Dedifferentiated amniotic fluid mesenchymal stem cell (primary cell): ENCODE measurements around the gene SLTM.
"Not testable (repeated sequence)": the region's sequence is repeated elsewhere in the genome, so short reads cannot be mapped to it uniquely, and the experiment has no call there.

Experiments
- DNase-seq: peaks from one replicate; pipeline ENCODE4 v3.0.0-alpha.2; 2016; ENCODE audit errors: extremely low spot score

SLTM gene

DNA sequence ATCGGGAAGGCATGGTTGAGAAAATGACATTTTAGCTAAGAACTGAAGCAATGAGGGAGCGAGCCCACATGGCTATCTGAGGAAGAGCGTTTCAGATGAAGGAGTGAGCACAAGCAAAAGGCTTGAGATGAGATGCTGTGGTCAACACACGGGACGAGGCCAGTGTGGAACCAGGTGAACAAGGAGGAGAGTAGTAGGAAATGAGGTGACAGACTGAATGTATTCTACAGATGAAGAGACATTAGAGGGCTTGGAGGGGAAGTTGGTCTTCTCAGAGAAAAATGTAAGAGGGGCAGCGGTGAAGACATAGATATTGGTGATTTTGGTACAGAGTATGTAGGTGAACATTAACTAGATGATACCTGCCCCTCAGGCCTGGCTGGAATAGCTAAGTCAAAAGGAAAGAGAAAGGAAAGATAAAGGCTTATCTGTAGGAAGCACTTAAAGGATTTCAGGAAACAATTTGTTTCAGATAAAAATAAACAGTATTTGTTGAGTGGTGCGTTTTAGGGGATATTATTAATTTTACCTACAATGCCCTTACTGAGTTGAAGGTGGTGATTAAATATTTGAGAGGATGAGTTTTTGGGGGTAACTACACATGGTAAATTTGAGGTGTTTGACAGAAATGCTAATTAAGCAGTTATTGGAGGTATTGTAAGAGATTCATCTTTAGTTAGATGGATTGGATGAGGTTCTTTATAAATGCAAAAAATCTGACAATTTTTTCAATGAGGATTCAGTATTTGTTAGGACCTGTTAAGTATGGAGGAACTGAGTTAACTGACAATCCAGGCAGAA is 57.0 kb downstream of the SLTM start:
- no peak for DNase-seq

DNA sequence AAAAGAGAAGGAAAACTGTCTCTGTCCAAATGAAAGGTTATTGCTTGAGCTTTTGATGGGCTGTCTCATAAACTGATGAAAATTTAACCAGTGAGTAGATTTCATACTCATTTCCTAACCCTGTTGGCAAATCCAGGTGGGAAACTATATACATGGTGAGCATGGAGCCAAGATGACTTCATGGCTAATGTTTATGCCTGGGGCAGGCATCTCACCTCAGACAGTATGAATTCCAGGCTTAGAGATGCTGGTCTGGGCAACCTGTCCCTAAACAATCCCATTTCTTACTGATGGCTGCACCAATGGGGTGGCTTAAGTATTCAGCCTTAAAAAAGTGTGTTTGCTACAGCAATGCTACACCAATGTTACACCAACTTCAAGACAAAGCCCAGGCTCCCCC is 58.1 kb downstream of the SLTM start:
- DNase-seq = no peak

DNA sequence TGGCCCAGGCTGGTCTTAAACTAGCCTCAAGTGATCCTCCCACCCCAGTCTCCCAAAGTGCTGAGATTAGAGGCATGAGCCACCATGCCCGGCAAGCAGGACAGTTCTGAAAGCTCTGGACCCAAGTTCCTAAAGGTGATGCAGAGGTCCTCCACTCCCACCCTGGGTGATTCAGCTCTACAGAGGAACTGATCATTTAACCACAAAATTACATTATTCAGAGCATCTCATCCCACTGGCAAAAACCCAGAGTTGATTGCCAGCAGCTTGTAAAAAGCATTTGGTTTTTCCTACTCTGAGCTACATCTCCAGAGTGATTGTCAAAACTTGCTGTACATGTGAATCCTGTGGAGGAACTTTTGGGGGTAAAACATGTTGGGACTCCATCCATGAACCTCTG is 60.2 kb downstream of the SLTM start:
- no peak for DNase-seq

DNA sequence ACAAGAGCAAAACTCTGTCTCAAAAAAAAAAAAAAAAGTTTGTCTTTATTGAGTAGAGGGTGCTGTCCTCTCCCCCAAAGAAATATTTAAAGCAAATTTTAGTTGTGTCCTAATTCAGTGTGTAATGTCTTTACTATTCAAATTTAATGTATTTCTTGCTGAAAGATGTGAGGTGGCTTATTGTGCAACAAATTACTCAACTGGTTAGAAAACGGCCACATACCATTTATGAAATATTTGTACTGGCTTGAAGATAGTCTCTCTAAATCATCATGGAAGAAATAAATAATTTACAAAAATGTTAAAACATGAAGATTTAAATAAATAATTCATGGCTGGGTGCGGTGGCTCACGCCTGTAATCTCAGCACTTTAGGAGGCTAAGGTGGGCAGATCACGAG is 63.0 kb downstream of the SLTM start:
- DNase-seq = no peak

DNA sequence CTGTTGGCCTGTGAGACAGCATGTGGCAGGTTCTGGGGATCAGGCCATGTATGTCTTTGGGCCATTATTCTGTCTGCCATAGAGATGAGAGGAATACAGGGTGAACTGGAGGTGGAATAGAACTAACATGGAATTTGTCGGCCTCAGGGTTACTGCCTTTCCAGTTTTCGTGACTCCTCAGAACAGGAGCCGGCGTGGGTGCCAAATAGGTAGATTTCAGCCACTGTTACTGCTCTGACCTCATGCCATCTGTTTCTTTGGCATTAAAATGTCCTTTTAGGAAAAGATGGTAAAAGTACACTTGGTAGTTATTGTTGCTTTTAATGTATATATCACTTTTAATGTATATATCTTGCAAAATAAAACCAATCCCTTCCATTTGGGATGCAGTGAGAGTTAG is 65.6 kb downstream of the SLTM start:
- DNase-seq = no peak

DNA sequence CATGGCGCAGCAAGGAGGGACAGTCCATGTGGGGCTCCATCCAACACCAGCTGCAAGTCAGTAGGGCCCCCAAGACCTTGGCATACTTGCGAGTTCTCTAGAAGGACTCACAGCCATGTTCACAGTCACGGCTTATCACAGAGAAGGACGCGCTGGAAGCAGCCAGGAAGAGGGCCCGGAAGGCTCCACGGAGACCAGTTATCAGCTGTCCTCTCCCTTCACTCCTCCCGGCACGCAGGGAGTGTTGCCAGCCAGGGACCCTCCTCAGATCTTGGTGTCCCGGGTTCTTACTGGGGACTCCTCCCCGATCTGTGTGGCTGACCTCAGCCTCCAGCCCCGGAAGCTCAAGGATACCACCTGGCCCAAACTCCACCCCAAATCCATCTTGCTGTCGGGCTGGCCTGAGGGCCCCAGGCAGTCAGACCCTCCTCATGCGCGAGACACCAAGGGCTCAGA is 68.0 kb downstream of the SLTM start:
- no peak for DNase-seq

DNA sequence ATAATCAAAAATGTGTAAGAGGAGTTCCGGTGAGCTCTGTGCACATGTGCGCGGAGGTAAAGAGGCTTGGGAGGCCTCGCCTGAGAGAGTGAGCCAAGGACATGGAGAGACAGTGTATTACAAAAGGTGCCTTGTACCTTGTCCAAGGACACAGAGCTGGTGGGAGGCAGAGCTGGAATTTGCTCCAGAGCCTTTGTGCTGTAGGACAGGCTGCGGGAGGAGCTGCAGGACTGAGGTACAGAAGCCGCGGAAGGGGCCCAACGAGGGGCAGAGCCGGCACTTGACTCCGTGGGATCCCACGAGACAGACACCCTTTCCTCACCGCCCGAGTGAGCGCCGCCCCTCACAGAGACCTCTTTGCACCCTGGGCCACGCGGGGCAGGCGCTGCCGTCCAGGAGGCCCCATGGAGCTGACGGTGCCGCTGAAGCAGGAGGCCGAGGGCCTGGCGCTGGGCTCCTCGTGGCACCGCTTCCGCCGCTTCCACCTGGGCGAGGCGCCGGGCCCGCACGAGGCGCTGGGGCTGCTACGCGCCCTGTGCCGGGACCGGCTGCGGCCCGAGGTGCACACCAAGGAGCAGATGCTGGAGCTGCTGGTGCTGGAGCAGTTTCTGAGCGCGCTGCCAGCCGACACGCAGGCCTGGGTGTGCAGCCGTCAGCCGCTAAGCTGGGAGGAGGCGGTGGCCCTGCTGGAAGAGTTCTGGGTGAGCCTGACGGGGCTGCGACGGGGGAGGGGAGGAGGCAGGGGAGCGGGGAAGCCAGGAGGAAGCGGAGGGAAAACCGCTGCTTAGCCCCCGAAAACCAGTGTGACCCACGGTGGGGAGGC is 68.7 kb downstream of the SLTM start:
- DNase-seq = no peak

DNA sequence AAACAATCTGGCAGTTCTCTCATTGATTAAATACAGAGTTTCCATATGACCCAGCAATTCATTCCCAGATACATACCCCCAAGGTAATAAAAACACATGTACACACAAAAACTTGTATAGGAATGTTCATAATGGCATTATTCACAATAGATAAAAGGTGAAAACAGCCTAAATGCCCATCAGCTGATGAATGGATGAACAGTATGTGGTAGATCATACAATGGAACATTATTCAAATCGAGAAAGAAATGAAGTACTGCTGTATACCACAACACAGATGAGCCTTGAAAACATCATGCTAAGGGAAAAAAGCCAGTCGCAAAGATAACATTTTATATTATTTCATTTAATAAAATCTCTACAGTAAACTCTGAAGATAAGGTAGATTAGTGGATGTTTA is 71.2 kb downstream of the SLTM start:
- no peak for DNase-seq

DNA sequence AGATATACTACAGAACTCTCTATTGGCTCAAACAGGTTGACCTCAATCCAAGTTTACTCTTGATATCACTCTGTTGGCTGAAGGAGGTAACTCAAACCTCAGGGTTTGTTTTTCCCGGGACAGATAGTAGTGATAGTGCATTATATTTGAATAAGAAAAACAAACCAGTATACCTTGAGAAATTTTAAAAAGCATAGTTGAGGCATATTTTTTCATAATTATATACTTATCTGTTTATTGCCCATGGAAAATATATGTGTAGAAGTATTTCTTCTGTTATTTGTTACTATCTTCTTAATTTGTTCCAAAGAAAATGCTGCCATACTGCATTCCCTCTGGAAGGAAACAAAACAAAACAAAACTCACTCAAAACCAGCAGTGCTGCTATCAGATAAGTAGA is 76.9 kb downstream of the SLTM start:
- DNase-seq = not testable (repeated sequence)

DNA sequence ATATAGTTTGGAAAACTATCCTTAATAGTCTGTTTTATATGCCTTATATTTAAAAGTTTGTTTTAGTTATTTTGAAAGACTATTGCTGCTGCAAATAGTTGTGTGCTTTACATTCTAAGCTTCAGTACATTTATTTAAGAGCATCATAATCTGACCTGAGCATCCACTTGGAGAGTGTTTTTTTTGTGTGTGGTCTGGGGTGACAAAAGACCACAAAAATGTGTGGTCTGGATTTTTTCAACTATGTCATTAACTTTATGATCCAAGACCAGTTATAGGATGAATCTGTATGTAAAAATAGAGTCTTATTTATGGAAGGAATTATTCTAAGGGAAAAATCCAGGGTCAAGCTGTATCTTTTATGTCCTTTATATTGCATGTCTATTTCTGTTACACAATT is 77.4 kb downstream of the SLTM start:
- no peak for DNase-seq

DNA sequence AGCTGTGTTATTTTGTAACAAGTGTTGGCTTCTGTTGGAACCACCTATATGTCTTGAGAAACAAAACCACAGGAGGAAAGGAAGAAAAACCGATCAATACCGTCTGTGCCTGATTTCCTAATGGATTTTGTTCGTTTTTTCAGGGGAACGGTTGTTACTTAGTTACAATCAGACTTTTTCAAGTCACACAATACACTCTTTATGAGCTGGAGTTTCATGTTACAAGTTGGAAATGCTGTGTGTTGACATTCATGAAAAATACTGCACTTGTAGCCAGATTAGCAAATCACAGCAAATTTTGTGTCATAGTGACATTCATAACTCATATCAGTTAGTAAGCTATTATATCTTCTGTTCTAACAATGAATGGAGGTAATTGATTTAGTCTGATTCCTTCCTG is 78.9 kb downstream of the SLTM start:
- no peak for DNase-seq

DNA sequence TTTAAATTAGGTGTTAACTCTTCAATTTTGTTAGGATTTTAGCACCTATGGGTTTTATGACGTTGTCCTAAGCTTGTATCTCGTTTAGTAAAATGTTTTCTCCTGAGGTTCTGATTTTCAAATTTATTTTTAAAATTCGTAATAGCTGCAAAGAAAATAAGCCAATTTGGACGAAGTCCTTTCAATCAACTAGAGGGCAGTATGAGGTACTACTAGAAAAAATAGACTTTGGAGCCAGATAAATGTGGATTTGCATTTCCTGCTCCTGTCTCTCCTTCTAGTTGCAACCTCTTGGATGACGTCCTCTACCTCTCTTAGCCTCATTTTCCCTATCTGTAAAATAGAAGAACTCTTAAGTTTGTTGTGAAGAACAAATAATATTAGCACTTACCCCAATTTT is 81.1 kb downstream of the SLTM start:
- no peak for DNase-seq

DNA sequence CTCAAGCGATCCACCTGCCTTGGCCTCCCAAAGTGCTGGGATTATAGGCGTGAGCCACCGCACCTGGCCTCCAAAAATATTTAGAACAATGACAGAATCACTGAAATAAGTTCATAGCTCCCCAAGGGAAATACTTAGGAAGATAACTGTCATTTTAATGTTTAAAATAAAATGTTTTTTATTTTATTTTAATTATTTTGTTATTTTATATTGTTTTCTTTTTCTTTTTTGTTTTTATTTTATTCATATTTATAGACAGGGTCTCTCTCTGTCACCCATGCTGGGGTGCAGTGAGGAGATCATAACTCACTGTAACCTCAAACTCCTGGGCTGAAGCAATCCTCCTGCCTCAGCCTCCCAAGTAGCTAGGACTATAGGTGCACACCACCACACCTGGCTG is 82.3 kb downstream of the SLTM start:
- DNase-seq = not testable (repeated sequence)

DNA sequence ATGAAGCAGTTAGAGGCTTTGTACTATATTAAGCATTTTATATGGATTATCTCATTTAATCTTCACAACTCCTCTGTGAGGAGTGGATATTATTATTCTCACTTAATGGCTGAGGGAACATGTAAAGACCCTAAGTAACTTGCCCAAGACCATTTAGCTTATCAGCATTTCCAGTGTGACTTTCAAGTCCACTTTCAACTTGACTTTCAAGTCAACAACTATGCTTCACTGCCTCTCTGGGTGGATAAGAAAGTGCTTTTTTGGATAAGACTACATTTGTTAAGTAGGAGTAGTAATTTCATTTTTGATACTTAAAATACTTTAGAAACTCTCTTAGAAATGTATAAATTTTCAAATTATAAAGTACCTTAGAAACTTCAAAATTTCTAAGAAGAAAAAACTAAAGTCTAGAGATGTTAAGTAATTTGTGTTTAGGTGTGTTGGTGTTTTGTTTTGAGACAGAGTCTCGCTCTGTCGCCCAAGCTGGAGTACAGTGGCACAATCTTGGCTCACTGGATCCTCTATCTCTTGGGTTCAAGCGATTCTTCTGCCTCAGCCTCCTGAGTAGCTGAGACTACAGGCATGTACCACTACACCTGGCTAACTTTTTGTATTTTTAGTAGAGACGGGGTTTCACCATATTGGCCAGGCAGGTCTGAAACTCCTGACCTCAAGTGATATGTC is 90.6 kb downstream of the SLTM start:
- no peak for DNase-seq

DNA sequence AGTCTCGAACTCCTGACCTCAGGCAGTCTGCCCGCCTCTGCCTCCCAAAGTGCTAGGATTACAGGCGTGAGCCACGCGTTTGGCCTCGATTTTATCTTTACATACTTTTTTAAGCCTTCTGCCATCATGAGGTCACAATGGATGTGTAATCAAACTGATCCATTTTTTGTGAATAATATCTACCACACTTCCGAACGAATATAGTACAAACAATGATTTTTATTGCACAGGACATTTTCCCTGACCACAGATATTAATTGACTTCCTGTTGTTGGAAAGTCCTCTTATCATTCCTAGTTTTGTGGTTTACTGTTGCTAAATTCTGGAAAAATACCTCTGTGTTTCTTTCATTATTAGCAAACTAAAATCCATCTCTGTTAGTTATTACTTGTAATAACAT is 93.4 kb downstream of the SLTM start:
- no peak for DNase-seq

DNA sequence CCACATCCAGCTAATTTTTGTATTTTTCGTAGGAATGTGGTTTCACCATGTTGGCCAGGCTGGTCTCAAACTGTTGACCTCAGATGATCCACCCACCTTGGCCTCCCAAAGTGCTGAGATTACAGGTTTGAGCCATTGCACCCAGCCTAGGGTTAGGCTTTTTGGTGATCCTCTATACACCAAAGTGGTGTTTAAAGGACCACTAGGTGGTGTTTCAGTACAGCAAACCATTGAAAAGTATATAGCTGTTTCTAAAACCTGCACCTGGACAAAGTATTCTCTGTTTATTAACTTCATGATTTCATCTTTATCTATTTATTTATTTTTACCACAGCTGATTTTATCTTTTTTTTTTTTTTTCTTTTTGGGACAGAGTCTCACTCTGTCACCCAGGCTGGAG is 94.0 kb downstream of the SLTM start:
- DNase-seq = no peak

DNA sequence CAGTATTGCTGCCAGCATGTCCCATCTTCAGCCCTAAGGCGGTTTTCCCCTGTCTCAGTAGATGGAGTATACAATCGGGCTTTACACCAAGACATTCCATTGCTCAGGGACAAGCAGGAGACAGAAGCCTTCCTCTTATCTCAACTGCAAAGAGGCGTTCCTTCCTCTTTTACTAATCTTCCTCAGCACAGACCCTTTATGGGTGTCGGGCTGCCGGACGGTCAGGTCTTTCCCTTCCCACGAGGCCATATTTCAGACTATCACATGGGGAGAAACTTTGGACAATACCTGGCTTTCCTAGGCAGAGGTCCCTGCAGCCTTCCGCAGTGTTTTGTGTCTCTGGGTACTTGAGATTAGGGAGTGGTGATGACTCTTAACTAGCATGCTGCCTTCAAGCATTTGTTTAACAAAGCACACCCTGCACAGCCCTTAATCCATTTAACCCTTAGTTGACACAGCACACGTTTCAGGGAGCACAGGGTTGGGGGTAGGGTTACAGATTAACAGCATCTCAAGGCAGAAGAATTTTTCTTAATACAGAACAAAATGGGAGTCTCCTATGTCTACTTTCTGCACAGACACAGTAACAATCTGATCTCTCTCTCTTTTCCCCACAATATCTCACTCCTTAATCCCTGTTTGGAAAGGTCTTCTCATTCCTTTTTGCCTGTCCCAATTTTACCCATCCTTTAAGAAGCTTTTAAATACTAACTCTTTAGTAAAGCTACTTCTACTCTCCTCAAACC is 99.6 kb downstream of the SLTM start:
- not testable (repeated sequence) for DNase-seq

DNA sequence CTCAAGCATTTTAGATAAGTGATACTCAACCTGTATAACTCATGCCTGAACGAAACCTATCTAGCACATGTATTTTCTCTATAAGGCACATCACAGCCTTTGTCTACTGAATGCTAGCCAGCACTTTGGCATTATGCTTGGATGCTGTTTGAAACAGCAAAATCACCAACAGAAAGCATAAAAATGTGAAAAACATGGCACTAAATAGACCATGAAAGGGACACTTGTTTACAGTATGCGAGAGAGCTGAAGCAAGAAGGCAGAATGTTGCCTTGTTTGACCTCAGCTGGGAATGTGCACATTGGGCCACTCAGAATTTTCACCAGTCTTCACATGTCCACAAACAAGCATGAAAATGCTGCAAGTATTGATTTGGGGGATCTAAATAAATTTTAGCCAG is 102.9 kb downstream of the SLTM start:
- no peak for DNase-seq
